HS-5 (cell line): ENCODE results near the gene FLOT2.
"Not testable (repeated sequence)": the region's sequence is repeated elsewhere in the genome, so short reads cannot be mapped to it uniquely, and the experiment has no call there.

ENCODE experiments used
- DNase-seq: peaks from one replicate; pipeline ENCODE4 v3.0.0-alpha.2; 2012; ENCODE audit warnings: low read depth

FLOT2 gene

GRCh38 chr17:28895794-28896447, 1.6 kb downstream of the FLOT2 start:
- no peak for DNase-seq

DNA sequence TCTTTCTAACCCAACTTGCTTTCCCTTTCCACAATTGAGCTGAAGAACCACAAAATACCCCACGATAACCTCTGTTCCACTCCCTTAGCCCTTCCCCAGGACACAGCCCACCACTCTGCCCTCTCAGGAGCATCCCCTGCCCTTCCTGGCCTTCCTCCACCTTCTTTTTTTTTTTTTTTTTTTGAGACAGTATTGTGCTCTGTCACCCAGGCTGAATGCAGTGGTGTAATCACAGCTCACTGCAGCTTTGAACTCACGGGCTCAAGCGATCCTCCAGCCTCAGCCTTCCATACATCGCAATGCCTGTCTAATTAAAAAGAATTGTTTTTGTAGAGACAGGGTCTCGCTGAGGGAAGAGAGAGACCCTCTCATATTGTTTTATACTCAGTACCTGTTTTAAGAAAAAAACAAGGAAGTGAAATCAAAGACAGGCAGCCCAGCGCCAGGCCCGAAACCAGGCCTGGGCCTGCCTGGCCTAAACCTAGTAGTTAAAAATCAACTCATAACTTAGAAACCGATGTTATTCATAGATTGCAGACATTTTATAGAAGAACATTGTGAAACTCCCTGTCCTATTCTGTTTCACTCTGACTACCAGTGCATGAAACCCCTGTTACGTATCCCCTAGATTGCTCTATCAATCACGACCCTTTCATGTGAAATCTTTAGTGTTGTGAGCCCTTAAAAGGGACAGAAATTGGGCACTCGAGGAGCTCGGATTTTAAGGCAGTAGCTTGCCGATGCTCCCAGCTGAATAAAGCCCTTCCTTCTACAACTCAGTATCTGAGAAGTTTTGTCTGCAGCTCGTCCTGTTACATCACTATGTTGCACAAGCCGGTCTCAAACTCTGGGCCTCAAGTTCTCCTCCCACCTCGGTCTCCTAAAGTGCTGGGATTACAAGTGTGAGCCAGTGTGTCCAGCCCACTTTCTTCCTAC, 4.0 kb downstream of the FLOT2 start:
- not testable (repeated sequence) for DNase-seq

- DNase-seq = no peak
Measured at GRCh38 chr17:28892024-28892423, 5.5 kb downstream of the FLOT2 start.

- DNase-seq = no peak
Measured at GRCh38 chr17:28891201-28891600, 6.3 kb downstream of the FLOT2 start.

GRCh38 chr17:28889996-28890395, 7.5 kb downstream of the FLOT2 start:
- no peak for DNase-seq

DNA sequence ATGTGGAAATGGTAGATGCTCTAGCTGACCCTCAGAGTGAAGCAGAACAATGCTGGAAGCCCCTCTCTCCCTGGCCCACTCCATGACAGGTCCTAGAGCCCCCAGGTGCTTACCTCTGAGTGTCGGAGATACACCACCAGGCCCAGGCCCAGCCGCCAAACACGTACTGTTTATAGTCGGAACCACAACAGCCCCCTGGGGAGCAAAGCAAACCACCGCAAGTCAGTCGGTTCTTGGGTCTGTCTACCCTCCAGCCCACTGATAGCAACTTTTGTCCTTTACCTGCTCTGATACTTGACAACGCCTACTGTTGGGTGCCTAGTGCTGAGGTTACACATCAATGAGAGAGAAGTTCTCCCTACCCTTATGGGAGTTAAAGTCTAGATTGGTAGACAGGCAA, 8.7 kb downstream of the FLOT2 start:
- no peak for DNase-seq

- DNase-seq = no peak
Measured at GRCh38 chr17:28887871-28888471, 9.6 kb downstream of the FLOT2 start.

GRCh38 chr17:28885951-28886350, 11.6 kb downstream of the FLOT2 start:
- no peak for DNase-seq

GRCh38 chr17:28885363-28885762, 12.2 kb downstream of the FLOT2 start:
- no peak for DNase-seq

GRCh38 chr17:28883967-28884702, 13.4 kb downstream of the FLOT2 start:
- DNase-seq = no peak

- no peak for DNase-seq
Measured at GRCh38 chr17:28882154-28882895, 15.2 kb downstream of the FLOT2 start.

DNA sequence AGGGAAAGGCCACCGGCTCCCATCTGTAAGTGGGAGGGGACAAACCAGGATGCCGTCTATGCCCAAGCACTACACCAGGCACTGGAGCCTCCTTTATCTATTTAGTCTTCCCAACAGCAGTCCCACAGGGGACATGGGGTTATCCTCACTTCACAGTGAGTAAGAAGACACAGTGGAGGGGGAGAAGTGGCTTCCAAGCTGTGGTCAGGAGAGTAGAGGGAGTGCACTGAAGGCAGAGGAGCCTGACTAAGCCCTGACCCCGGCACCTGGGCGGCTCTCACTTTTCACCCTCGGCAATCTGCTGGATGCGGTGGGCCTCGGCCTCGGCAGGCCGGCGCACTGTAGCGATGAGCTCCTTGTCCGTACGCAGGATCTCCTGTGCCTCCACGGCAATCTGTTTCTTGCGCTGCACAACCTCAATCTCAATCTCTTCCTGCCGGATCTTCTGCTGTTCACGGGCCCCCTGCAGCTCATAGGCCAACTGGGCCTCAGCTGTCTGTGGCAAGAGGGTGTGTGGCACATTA, 15.9 kb downstream of the FLOT2 start:
- DNase-seq = no peak

GRCh38 chr17:28880572-28880945, 17.0 kb downstream of the FLOT2 start:
- DNase-seq = no peak

GRCh38 chr17:28879886-28880571, 17.5 kb downstream of the FLOT2 start:
- no peak for DNase-seq

DNA sequence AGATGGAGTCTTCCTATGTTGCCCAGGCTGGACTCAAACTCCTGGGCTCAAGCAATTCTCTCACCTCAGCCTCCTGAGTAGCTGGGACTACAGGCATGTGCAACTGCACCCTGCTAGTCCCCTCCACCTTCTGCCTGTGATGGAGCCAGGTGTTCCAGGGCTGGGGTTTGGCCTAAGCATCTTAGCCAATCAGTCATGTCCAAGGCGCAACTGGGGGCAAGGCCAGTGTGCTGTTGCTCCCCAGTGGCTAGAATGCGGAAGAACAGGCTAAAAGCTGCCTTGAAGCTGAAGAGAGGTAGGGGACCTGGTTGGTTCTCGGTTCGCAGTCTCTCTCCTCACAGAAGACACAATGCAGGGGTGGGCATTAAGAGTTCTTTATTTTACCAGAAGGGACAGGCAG, 18.6 kb downstream of the FLOT2 start:
- no peak for DNase-seq

DNA sequence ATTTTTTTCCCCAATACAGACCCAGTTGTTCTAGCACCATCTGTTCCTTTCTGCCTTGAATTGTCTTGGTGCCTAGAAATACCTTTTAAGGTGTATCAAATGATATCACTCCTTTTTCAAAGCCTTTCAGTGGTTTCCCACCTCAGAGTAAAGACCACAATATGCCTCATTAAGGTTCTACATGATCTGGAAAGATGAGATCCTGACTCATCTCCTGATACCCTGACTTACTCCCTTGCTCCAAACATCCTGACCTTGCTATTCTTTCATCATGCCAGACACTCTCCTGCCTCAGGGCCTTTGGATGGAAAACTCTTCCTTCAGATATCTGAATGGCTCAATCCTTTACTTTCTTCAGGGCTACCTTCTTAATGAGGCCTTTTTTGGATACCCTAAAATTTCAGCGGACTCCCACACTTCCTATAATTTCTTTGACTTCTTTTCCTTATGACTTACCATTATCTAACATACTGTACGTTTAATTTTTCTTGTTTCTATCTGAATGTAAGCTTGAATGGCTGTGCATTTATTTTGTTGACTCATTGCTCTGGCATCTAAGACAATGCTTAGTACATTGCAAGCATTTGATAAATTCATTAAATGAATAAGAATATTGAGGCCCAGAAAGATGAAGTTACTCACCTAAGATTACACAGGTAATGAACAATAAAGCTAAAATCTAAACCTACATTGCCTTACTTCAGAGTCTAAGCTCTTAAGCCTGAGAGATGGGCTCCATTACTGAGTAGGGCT, 19.2 kb downstream of the FLOT2 start:
- DNase-seq = no peak

DNA sequence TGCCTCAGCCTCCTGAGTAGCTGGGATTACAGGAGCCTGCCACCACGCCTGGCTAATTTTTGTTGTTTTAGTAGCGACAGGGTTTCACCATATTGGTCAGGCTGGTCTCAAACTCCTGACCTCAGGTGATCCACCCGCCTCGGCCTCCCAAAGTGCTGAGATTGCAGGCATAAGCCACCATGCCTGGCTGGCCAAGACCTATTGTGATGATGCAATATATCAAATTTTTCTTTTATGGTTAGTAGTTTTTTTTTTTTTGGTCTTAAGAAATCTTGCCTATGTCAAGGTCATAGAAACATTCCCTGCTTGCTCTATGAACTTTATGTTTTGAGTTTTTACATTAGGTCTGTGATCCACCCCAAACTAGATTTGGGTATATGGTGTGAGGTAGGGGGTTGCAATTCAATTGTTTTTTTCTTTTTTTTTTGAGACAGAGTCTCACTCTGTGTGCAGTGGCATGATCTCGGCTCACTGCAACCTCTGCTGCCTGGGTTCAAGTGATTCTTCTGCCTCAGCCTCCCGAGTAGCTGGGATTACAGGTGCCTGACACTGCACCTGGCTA, 20.3 kb downstream of the FLOT2 start:
- DNase-seq = not testable (repeated sequence)

GRCh38 chr17:28875848-28876550, 21.5 kb downstream of the FLOT2 start:
- DNase-seq = no peak

- DNase-seq = no peak
Measured at GRCh38 chr17:28874750-28875149, 22.8 kb downstream of the FLOT2 start.
